PC-3 (cell line): ENCODE data around the gene ALG3. TPM values are rescaled to one million over a fixed set of nuclear protein-coding genes. Genes with fewer than 3 reads are reported as not detected.

Experiments
- ATAC-seq: fragments of 200-7000 bp; cut with Tn5 transposase; 2 replicates; pipeline ENCODE4 v1.9.1; 2020; ENCODE audit warnings: mild to moderate bottlenecking, moderate library complexity
- BruUV-seq: library from RNA; stranded (reverse); fragments of 400-500 nt; replicated peaks from 2 replicates; lab custom pipeline; 2021; lab: Mats Ljungman, UMichigan
- CTCF ChIA-PET: fragments of 300-600 bp; sonication (Branson Sonifier 250); formaldehyde crosslinking; loops from one replicate; lab custom pipeline; 2022; ENCODE audit warnings: antibody characterized with exemption; lab: Charles Lee
- POLR2A ChIA-PET: fragments of 300-600 bp; sonication (Branson Sonifier 250); formaldehyde crosslinking; loops from one replicate; lab custom pipeline; 2022; ENCODE audit warnings: antibody characterized with exemption; ENCODE audit not compliant: unreplicated experiment; lab: Charles Lee
- DNase-seq: peaks from one replicate; pipeline ENCODE4 v3.0.0-alpha.2; 2015
- H2AFZ ChIP-seq: fragments of 300-600 bp; sonication (generic); 2 replicates; pipeline ENCODE4 v1.6.0; 2016; ENCODE audit warnings: antibody characterized with exemption, low read length
- H3F3A ChIP-seq: fragments of 300-600 bp; sonication (generic); one replicate; pipeline ENCODE4 v1.6.0; 2017; ENCODE audit warnings: antibody characterized with exemption, low read length, control low read depth, mild to moderate bottlenecking; ENCODE audit not compliant: unreplicated experiment
- H3K27ac ChIP-seq: fragments of 300-600 bp; sonication (generic); 2 replicates; pipeline ENCODE4 v1.5.1; 2016; ENCODE audit warnings: mild to moderate bottlenecking, low read length
- H3K27me3 ChIP-seq: fragments of 300-600 bp; sonication (generic); 2 replicates; pipeline ENCODE4 v1.6.1; 2016; ENCODE audit warnings: low read length, mixed read lengths
- H3K36me3 ChIP-seq: fragments of 300-600 bp; sonication (generic); 2 replicates; pipeline ENCODE4 v1.6.1; 2016; ENCODE audit warnings: low read depth, mixed run types, low read length, mixed read lengths
- H3K4me1 ChIP-seq: fragments of 300-600 bp; sonication (generic); 2 replicates; pipeline ENCODE4 v1.5.1; 2016; ENCODE audit warnings: low read length; ENCODE audit not compliant: insufficient read depth
- H3K4me2 ChIP-seq: fragments of 300-600 bp; sonication (generic); 2 replicates; pipeline ENCODE4 v1.6.0; 2016; ENCODE audit warnings: low read length
- H3K4me3 ChIP-seq: fragments of 300-600 bp; sonication (generic); 2 replicates; pipeline ENCODE4 v1.5.1; 2016; ENCODE audit warnings: mild to moderate bottlenecking, low read length, mixed read lengths
- H3K79me2 ChIP-seq: fragments of 300-600 bp; sonication (generic); 2 replicates; pipeline ENCODE4 v1.6.1; 2017; ENCODE audit warnings: low read length, mixed read lengths
- H3K9ac ChIP-seq: fragments of 300-600 bp; sonication (generic); 2 replicates; pipeline ENCODE4 v1.6.0; 2016; ENCODE audit warnings: mild to moderate bottlenecking, low read length
- H3K9me2 ChIP-seq: fragments of 300-600 bp; sonication (generic); replicated peaks from 2 replicates; pipeline ENCODE4 v1.6.1; 2016; ENCODE audit warnings: mixed run types, low read length, mixed read lengths
- H3K9me3 ChIP-seq: fragments of 300-600 bp; sonication (generic); 2 replicates; pipeline ENCODE4 v1.6.1; 2016; ENCODE audit warnings: low read length, mixed read lengths
- H4K20me1 ChIP-seq: fragments of 300-600 bp; sonication (generic); 2 replicates; pipeline ENCODE4 v1.6.1; 2016; ENCODE audit warnings: low read length, mixed read lengths
- CTCF ChIP-seq: fragments of 300-600 bp; sonication (generic); conservative IDR thresholded peaks from 2 replicates; pipeline ENCODE4 v1.5.1; 2017; ENCODE audit warnings: antibody characterized with exemption, low read depth, mild to moderate bottlenecking, low read length
- EZH2 ChIP-seq: fragments of 300-600 bp; sonication (generic); IDR thresholded peaks from one replicate; pipeline ENCODE4 v1.6.1; 2017; ENCODE audit warnings: antibody characterized with exemption, mild to moderate bottlenecking, low read length; ENCODE audit not compliant: unreplicated experiment
- EZH2phosphoT487 ChIP-seq: fragments of 300-600 bp; sonication (generic); IDR thresholded peaks from 2 replicates; pipeline ENCODE4 v1.6.1; 2018; ENCODE audit warnings: mild to moderate bottlenecking, antibody characterized with exemption, low read length, borderline replicate concordance
- intact Hi-C: fragments of 100-400 bp; cut with micrococcal nuclease; formaldehyde crosslinking; loops from 2 replicates; pipeline ENCODE4 v1.9.0; 2023
- total RNA-seq: library from RNA; depleted of rRNA; stranded (reverse); fragments of >200 nt; gene quantifications from 2 replicates; pipeline ENCODE4 v1.2.3, GENCODE V29; 2014

ALG3 gene
- total RNA-seq, 1 experiment from 2014 or later, result 89.0 TPM

- Histone ChIP-seq H3K4me3 (no peak overlapping the region), H2AFZ (no peak overlapping the region), H3K79me2 (no peaks in the 10 kb centered on the region; the same call in 1 of the 2 replicates), H3K9me3 (no peaks in the 10 kb centered on the region), H4K20me1 (no peaks in the 10 kb centered on the region), H3K36me3 (peaks cover 24% of the 10 kb centered on the region), H3K9ac (no peak overlapping the region), H3K27ac (no peak overlapping the region), H3K4me1 (no peaks in the 10 kb centered on the region), H3K9me2 (no peaks in the 10 kb centered on the region), H3K27me3 (no peaks in the 10 kb centered on the region), H3K4me2 (no peak overlapping the region), H3F3A (no peaks in the 10 kb centered on the region)
- peak; percentile 41; the same call in 1 of the 2 replicates for ATAC-seq
- no TSS peak for BruUV-seq
- ChIA-PET POLR2A (no interaction called here), CTCF (interaction anchor here (0.8 kb wide), 1 partner anchor 346 kb away, joined by 3 read pairs; no protein-coding TSS in a partner anchor)
- intact Hi-C loops, result no loop called here
- DNase-seq, result no peak
- peak; percentile 40 for TF ChIP-seq CTCF
- TF ChIP-seq EZH2phosphoT487, result no peak
- no peak for TF ChIP-seq EZH2
Observed at GRCh38 chr3:184241447-184242296, 7.1 kb downstream of the ALG3 start.

- POLR2A ChIA-PET, result no interaction called here
Observed at GRCh38 chr3:184241141-184241446, 7.7 kb downstream of the ALG3 start.

More at GRCh38 chr3:184241141-184241446, 7.7 kb downstream of the ALG3 start:
- no peaks in the 10 kb centered on the region; the same call in 1 of the 2 replicates for H3K79me2 ChIP-seq
- no peaks in the 10 kb centered on the region for H3K27me3 ChIP-seq
- TF ChIP-seq EZH2phosphoT487 (no peak), CTCF (no peak), EZH2 (no peak)
- H3K4me2 ChIP-seq, result no peak overlapping the region
- H3K27ac ChIP-seq, result no peak overlapping the region
- no peak overlapping the region for H2AFZ ChIP-seq
- no TSS peak for BruUV-seq
- H4K20me1 ChIP-seq, result no peaks in the 10 kb centered on the region
- peak; percentile 6; the same call in 1 of the 2 replicates for ATAC-seq
- no peaks in the 10 kb centered on the region for H3K9me3 ChIP-seq
- H3F3A ChIP-seq, result no peaks in the 10 kb centered on the region
- DNase-seq, result no peak
- intact Hi-C loops, result no loop called here
- peaks cover 24% of the 10 kb centered on the region for H3K36me3 ChIP-seq
- no peak overlapping the region for H3K4me3 ChIP-seq
- no peaks in the 10 kb centered on the region for H3K9me2 ChIP-seq
- H3K9ac ChIP-seq, result no peak overlapping the region
- H3K4me1 ChIP-seq, result no peaks in the 10 kb centered on the region
- CTCF ChIA-PET, result interaction anchor here (0.6 kb wide), 1 partner anchor 44 kb away, joined by 3 read pairs; no protein-coding TSS in a partner anchor
